Measurements from ENCODE around the gene UST.

DNA sequence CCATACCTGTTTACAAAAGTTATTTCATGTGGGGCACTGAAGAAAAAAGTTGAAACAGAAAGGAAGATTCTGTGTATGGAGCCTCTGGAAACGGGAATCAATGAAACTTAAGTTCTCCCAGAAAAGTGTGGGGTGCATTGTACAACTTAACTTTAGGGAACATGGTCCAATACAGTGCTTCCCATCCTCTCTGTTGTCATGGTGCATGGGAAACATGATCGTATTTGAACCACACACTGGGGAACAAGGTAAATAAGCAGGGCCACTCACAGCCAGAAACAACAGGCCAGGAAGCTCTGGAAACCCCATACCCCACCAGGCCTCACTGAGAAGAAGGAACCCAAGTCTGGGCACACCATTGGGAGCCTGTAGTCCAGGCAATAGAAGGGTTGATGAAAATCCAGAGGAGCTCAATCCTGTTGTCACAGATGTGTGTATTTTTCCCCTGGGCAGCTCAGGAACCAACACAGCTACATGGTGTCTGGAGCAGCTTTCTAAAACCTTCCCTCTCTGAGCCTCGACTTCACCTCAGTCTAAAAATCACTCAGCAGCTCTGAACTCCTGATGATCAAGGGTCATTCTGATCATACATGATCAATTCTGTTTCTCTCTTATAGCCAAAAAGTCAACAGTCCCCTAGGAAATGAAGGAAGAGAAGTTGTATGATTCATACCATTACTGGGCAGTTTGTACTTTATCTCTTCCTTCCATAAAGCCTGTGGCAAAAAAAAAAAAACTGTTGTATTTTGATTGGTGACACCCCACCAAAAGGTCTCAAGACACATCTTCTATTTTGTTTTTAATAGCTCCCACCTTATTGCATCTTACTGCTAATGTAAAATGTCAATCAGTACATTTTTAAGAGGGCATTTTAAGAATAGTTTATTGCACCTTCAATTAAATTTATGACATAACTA lies 372.2 kb downstream of the UST start:
- TF ChIP-seq, protein P1, sequence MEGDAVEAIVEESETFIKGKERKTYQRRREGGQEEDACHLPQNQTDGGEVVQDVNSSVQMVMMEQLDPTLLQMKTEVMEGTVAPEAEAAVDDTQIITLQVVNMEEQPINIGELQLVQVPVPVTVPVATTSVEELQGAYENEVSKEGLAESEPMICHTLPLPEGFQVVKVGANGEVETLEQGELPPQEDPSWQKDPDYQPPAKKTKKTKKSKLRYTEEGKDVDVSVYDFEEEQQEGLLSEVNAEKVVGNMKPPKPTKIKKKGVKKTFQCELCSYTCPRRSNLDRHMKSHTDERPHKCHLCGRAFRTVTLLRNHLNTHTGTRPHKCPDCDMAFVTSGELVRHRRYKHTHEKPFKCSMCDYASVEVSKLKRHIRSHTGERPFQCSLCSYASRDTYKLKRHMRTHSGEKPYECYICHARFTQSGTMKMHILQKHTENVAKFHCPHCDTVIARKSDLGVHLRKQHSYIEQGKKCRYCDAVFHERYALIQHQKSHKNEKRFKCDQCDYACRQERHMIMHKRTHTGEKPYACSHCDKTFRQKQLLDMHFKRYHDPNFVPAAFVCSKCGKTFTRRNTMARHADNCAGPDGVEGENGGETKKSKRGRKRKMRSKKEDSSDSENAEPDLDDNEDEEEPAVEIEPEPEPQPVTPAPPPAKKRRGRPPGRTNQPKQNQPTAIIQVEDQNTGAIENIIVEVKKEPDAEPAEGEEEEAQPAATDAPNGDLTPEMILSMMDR (IDR thresholded peaks at IDR 0.05) = no peak
- no peak for TF ChIP-seq POLR2A (IDR thresholded peaks at IDR 0.05)
